ENCODE results near the gene ADGRA1.
"Not testable (repeated sequence)": the region's sequence is repeated elsewhere in the genome, so short reads cannot be mapped to it uniquely, and the experiment has no call there.

The ADGRA1 gene

GRCh38 chr10:133087679-133088178 lies at the start of gene ADGRA1:
Gene ADGRA1, plus strand, starts transcription at chr10:133087924. Its CDS starts 986 bp downstream, at chr10:133088910.
- DNase-seq (ENCODE audit: low spot score) = no peak

DNA sequence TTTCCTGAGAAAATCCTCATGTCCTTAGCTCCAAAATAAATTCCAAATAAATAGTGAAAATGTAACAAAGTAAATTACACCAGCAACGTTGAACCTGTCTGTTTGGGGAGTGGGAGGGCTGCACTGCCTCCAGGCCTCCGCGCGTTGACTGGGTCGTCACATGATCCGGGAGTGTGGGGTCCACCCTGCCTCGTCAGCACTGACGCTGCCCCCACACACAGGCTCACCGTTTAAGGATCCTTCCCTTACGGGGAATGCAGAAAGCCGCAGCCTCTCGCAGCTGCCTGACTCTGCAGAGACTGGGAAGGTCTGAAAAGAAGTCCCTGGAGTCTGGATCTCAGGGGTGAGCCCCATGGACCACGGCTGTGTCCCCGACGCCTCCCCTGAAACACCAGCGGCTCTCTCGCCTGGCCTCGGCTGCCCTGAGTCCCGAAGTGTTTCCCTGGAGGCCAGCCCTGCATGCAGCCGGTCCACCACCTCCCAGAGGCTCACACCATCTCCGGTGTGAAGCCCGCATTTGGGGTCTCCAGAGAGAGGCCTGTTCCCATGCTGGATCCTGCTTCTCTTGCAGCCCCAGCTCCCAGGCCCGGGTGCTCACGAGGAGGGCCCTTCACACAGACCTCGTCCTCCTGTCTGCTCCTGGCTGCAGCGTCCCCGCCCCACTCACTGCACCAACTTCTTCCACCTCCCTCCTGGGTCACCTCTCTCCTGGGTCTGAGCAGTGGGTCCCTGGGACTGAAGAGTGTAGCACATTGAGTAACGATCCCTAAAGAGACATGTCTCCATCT lies 49.5 kb upstream of the ADGRA1 start:
- no peak for DNase-seq (ENCODE audit: low spot score)

DNA sequence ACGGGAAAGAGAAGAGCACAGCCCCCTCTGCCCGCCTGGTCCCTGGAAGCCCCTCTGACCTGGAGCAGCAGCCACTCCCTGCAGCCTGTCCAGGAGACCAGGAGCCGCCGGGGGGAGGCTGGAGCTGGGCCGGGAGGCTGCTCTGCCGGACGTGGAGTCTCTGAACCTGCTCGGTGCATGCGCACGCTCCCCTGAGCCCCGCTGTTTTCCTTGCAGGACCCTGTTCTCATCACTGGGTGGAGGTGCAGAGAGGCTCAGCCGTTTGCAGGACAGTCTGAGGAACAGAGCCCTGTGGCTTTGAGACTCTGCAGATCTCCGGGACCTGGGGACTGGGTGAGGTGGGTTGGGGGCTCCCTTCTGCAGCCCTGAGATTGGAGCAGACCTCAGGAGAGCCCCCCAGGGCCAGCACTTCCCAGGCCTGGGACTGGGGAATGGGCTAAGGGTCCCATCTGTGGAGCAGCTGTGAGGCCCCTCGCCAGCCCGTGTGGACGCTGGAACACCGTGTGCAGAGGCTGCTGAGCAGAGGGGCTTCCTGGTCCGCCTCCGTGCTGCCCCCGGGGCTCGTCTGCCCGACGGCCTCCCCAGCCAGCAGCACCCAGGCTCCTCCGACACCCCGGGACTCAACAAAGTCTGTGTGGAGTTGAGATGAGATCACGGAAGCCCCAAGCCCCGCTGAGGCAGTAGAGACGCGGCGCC lies 48.5 kb upstream of the ADGRA1 start:
- DNase-seq (ENCODE audit: low spot score) = peak; percentile 49

GRCh38 chr10:133039803-133040165 lies 47.9 kb upstream of the ADGRA1 start:
- no peak for DNase-seq (ENCODE audit: low spot score)

DNA sequence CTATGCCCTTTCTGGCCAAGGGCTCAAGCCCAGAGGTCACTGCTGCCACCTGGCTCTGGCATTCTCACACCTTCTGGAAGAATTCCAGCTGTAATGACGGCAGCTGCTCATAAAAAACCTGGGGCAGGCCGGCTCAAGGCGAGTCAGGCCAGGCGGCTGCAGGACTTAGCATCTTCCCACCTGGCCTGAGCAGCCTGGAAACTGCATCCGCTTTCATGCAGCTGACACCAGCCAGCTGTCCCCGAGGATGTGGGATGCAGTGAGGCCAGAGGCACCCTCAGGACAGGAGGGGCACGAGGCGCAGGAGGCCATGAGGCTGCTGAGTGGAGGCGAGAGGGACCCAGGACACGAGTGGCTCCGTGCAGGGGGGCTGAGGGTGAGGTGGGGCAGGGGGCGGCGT lies 47.5 kb upstream of the ADGRA1 start:
- no peak for DNase-seq (ENCODE audit: low spot score)

DNA sequence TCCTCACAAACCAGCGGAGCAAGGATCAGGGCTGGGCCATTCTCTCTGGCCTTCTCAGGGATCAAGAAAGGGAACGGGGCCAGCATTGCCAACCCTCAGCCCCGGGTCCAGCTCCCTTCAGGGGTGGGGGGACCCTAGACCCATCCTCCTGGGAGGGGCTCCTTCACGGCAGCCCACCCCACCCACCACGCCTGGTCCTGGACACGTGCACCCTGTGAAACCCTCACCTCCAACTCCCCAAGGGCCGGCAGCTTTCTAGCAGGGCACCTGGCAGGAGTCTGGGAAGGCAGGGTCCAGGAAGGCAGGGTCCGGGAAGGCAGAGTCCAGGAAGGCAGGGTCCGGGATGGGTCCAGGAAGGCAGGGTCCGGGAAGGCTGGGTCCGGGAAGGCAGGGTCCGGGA lies 46.6 kb upstream of the ADGRA1 start:
- no peak for DNase-seq (ENCODE audit: low spot score)

GRCh38 chr10:133042061-133042460 lies 45.7 kb upstream of the ADGRA1 start:
- DNase-seq (ENCODE audit: low spot score) = no peak

DNA sequence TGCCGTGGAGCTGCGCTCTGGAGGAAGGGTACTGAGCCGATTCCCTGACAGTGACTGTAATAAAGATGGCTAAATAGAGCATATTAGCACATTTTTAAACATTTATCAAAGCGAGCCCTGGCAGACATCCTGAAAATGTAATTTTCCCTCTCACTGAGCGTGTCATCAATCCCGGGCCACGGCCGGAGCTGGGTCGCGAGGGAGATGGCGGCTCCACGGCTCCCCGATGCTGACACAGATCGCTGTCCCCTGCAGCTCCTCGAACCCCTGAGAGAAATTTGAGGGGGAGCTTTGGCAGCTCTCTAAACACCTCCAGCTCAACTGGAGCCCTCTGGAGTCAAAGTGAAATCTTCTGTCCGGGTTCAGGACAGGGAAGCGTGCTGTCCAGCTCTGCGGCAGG lies 44.9 kb upstream of the ADGRA1 start:
- no peak for DNase-seq (ENCODE audit: low spot score)

- no peak for DNase-seq (ENCODE audit: low spot score)
Measured at GRCh38 chr10:133043541-133044225, 44.0 kb upstream of the ADGRA1 start.

DNA sequence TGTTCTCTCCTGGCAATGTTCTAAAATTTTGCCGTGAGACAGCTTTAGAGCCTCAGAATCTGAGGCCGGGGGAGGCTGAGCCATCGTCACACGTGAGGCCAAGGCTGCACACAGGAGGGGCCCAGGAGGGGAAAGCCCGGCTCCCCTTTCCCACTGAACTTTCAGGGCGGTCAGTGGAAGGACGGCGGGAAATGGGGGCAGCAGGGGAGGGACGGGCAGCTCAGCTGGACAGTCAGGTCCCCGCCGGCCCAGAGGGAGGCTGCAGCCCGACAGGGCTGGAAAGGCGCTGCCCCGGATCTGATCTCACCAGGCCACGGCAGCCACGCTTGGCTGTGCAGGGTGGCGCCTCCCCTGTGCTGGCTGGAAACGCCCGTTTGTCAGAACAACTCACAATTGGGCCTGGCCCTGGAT lies 43.3 kb upstream of the ADGRA1 start:
- no peak for DNase-seq (ENCODE audit: low spot score)

DNA sequence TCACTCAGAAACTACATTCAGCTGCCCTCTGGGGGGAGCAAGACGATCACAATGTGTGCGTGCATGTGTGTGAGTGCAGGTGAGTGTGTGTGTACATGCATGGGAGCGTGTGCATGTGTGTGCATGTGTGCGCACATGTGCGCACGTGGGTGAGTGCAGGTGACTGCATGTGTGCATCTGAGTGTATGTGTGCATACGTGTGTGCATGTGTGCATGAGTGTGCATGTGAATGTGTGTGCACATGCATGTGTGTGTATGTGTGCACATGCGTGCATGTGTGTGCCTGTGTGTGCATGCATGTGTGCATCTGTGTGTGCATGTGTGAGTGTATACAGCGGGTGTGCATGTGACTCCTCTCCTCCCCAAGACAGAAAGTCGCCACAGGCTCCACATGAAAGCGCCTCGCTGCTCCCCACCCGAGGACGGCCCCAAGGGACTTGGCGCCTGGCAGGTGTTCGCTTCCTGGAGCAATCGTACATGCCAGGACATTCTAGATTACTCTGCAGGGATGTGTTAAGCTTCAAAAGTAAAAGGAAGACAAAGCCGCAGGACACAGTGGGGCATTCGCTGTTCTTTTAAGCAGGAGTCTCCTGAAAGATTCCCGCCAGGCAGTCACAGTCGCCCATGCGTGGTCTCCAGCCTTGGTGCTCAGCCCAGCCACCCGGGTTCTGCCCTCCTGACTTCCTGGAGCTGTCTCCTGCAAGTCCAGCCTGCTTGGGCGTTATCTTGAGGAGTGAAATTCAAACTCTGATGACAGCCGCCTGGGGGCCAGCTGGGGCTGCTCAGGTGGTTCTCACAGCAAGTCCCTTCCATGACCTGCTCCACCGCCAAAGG lies 42.0 kb upstream of the ADGRA1 start:
- DNase-seq (ENCODE audit: low spot score) = no peak

- DNase-seq (ENCODE audit: low spot score) = no peak
Measured at GRCh38 chr10:133046390-133046765, 41.3 kb upstream of the ADGRA1 start.

GRCh38 chr10:133047526-133048123 lies 40.1 kb upstream of the ADGRA1 start:
- DNase-seq (ENCODE audit: low spot score) = no peak

DNA sequence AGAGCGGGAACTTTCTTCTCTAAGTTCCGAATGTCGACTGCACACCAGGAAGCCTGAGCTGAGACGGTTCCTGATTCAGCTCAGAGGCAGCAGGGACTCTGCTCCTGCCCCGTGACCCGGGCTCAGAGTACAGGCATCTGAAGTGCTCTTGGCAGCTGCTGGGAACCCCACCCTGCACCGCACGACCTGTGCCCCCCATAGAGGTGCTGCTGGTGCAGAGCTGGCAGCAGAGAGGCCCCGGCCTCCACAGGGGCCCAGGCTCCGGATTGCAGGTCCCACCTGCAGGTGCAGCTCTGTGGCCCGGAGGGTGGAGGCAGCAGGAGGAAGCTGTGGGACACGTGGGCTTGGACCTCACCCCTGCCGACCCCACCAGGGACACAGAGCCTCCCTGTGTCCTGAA lies 39.5 kb upstream of the ADGRA1 start:
- no peak for DNase-seq (ENCODE audit: low spot score)

GRCh38 chr10:133048926-133049325 lies 38.8 kb upstream of the ADGRA1 start:
- DNase-seq (ENCODE audit: low spot score) = no peak

- no peak for DNase-seq (ENCODE audit: low spot score)
Measured at GRCh38 chr10:133049639-133050038, 38.1 kb upstream of the ADGRA1 start.

- no peak for DNase-seq (ENCODE audit: low spot score)
Measured at GRCh38 chr10:133050371-133050770, 37.4 kb upstream of the ADGRA1 start.

- DNase-seq (ENCODE audit: low spot score) = no peak
Measured at GRCh38 chr10:133052076-133052475, 35.6 kb upstream of the ADGRA1 start.

GRCh38 chr10:133053527-133054133 lies 34.1 kb upstream of the ADGRA1 start:
- not testable (repeated sequence) for DNase-seq (ENCODE audit: low spot score)

GRCh38 chr10:133055470-133055869 lies 32.3 kb upstream of the ADGRA1 start:
- DNase-seq (ENCODE audit: low spot score) = no peak

DNA sequence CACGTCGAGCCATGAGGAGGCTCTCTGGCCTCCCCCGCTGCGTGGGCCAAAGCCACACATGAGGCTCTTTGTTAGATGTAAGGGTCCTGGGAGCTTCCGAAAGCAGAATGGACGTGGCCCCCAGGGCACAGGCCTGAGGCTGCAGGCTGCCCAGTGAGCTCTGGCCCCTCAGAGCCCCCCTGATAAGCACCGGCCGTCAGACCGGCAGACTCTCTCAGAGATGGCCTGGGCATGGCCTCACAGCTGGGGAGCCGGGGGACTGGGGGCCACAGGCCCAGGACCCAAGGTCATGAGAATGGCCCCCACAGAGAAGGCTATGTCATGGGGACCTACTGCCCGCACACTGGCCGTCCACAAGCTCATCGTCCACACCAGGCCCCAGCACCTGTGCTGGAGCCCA lies 31.7 kb upstream of the ADGRA1 start:
- DNase-seq (ENCODE audit: low spot score) = no peak
